ENCODE measurements around the gene MSMO1.

DNA sequence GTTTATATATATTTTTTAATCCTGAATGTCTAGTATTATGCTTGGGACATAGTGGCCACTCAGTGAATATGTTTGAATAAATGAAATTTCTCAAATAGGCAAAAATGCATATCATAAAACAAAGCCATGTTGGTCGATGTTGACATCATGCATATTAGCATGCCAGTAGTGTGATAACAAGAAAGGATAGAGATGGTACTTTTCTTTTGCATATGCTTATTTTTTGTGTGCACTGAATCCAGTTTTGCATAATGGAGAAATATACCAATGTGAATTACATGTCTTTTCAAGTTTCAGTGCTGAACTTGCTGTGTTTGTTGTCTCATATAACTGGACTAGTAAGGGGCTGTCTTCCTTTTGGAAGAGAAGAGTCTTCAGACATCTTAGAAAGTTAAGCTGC is 58.9 kb downstream of the MSMO1 start:
- TF ChIP-seq, protein P1, sequence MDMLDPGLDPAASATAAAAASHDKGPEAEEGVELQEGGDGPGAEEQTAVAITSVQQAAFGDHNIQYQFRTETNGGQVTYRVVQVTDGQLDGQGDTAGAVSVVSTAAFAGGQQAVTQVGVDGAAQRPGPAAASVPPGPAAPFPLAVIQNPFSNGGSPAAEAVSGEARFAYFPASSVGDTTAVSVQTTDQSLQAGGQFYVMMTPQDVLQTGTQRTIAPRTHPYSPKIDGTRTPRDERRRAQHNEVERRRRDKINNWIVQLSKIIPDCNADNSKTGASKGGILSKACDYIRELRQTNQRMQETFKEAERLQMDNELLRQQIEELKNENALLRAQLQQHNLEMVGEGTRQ (CRISPR knock-in tag; IDR thresholded peaks at IDR 0.05), result no peak
- TF ChIP-seq CREB1 (CRISPR knock-in tag; IDR thresholded peaks at IDR 0.05) (no peak), ELF4 (CRISPR knock-in tag; IDR thresholded peaks at IDR 0.05; ENCODE audit: low read depth) (no peak)
- TF ChIP-seq, protein P2, sequence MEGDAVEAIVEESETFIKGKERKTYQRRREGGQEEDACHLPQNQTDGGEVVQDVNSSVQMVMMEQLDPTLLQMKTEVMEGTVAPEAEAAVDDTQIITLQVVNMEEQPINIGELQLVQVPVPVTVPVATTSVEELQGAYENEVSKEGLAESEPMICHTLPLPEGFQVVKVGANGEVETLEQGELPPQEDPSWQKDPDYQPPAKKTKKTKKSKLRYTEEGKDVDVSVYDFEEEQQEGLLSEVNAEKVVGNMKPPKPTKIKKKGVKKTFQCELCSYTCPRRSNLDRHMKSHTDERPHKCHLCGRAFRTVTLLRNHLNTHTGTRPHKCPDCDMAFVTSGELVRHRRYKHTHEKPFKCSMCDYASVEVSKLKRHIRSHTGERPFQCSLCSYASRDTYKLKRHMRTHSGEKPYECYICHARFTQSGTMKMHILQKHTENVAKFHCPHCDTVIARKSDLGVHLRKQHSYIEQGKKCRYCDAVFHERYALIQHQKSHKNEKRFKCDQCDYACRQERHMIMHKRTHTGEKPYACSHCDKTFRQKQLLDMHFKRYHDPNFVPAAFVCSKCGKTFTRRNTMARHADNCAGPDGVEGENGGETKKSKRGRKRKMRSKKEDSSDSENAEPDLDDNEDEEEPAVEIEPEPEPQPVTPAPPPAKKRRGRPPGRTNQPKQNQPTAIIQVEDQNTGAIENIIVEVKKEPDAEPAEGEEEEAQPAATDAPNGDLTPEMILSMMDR (IDR thresholded peaks at IDR 0.05), result no peak

Measured in WTC11 (cell line).